Measurements from ENCODE around the gene TPRX2.
"Not testable (repeated sequence)": the region's sequence is repeated elsewhere in the genome, so short reads cannot be mapped to it uniquely, and the experiment has no call there.

Gene TPRX2

DNA sequence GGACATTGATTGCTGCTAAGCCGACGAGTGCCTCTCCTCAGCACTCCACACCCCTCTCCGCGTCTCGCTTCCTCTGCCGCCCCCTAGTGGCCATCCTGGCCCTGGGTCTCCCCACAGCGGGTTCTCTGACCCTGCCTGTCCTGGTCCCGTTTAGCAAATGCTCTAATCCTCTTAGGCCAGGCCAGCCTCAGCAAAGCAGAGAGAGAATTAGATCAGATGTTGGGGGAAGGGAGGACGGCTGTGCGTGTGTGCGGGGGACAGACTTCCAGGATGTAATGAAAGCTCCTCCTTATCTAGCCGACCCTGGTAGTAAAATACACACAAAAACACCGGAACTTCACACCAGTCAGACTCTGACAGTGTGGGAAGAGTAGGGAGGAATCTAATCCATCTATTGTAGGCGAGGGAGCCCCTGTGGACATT, 4.5 kb downstream of the TPRX2 start:
- no peaks in the 10 kb centered on the region for H3K9me3 ChIP-seq (ENCODE audit: control insufficient read depth, low read depth, low read length)
- no peaks in the 10 kb centered on the region for H3K36me3 ChIP-seq (ENCODE audit: control insufficient read depth, low read depth, low read length)
- no peak overlapping the region for H3K27ac ChIP-seq (ENCODE audit: low read length)
- H3K4me3 ChIP-seq (ENCODE audit: low read length) = no peak overlapping the region
- no peaks in the 10 kb centered on the region for H3K27me3 ChIP-seq (ENCODE audit: control insufficient read depth, insufficient read depth, low read length)
- H3K4me1 ChIP-seq (ENCODE audit: control insufficient read depth, low read depth, low read length) = peaks cover 5% of the 10 kb centered on the region
- no peak overlapping the region for H3K9ac ChIP-seq (ENCODE audit: low read length)

GRCh38 chr19:47865166-47865565, 6.1 kb downstream of the TPRX2 start:
- H3K27me3 ChIP-seq (ENCODE audit: control insufficient read depth, insufficient read depth, low read length) = no peaks in the 10 kb centered on the region
- H3K9me3 ChIP-seq (ENCODE audit: control insufficient read depth, low read depth, low read length) = no peaks in the 10 kb centered on the region
- H3K36me3 ChIP-seq (ENCODE audit: control insufficient read depth, low read depth, low read length) = no peaks in the 10 kb centered on the region
- H3K9ac ChIP-seq (ENCODE audit: low read length) = no peak overlapping the region
- H3K4me1 ChIP-seq (ENCODE audit: control insufficient read depth, low read depth, low read length) = peaks cover 5% of the 10 kb centered on the region
- no peak overlapping the region for H3K4me3 ChIP-seq (ENCODE audit: low read length)
- H3K27ac ChIP-seq (ENCODE audit: low read length) = no peak overlapping the region

DNA sequence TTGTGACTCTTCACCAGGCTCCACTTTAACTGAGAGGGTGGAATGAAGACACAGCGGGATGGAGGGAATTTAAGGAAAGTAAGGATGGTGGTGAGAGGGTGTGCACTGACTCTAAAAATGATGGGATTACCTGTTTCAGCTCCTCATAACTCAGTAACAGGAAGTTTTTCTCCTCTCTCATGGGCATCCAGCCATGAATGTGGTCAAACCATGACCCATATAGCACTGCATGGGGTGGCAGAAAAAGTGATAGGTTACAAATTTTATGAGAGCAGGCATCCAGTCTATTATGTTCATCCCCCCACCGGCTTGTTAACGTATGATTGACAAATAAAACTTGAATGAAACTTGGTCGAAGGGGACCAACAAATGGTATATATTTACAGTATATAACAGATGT, 19.9 kb downstream of the TPRX2 start:
- Histone ChIP-seq H3K36me3 (ENCODE audit: control insufficient read depth, low read depth, low read length) (no peaks in the 10 kb centered on the region), H3K4me1 (ENCODE audit: control insufficient read depth, low read depth, low read length) (no peaks in the 10 kb centered on the region), H3K9ac (ENCODE audit: low read length) (no peak overlapping the region), H3K27ac (ENCODE audit: low read length) (no peak overlapping the region), H3K9me3 (ENCODE audit: control insufficient read depth, low read depth, low read length) (no peaks in the 10 kb centered on the region), H3K27me3 (ENCODE audit: control insufficient read depth, insufficient read depth, low read length) (no peaks in the 10 kb centered on the region), H3K4me3 (ENCODE audit: low read length) (no peak overlapping the region)

GRCh38 chr19:47879385-47879784, 20.4 kb downstream of the TPRX2 start:
- not testable (repeated sequence) for H3K4me1 ChIP-seq (ENCODE audit: control insufficient read depth, low read depth, low read length); H3K4me3 ChIP-seq (ENCODE audit: low read length); H3K9me3 ChIP-seq (ENCODE audit: control insufficient read depth, low read depth, low read length); H3K27me3 ChIP-seq (ENCODE audit: control insufficient read depth, insufficient read depth, low read length); H3K27ac ChIP-seq (ENCODE audit: low read length); H3K36me3 ChIP-seq (ENCODE audit: control insufficient read depth, low read depth, low read length); H3K9ac ChIP-seq (ENCODE audit: low read length)

GRCh38 chr19:47881757-47882156, 22.7 kb downstream of the TPRX2 start:
- H3K9me3 ChIP-seq (ENCODE audit: control insufficient read depth, low read depth, low read length) = no peaks in the 10 kb centered on the region
- H3K9ac ChIP-seq (ENCODE audit: low read length) = no peak overlapping the region
- no peaks in the 10 kb centered on the region for H3K36me3 ChIP-seq (ENCODE audit: control insufficient read depth, low read depth, low read length)
- H3K27me3 ChIP-seq (ENCODE audit: control insufficient read depth, insufficient read depth, low read length) = no peaks in the 10 kb centered on the region
- H3K27ac ChIP-seq (ENCODE audit: low read length) = no peak overlapping the region
- no peaks in the 10 kb centered on the region for H3K4me1 ChIP-seq (ENCODE audit: control insufficient read depth, low read depth, low read length)
- no peak overlapping the region for H3K4me3 ChIP-seq (ENCODE audit: low read length)

- Histone ChIP-seq H3K4me3 (ENCODE audit: low read length) (no peak overlapping the region), H3K9me3 (ENCODE audit: control insufficient read depth, low read depth, low read length) (no peaks in the 10 kb centered on the region), H3K36me3 (ENCODE audit: control insufficient read depth, low read depth, low read length) (no peaks in the 10 kb centered on the region), H3K27ac (ENCODE audit: low read length) (no peak overlapping the region), H3K4me1 (ENCODE audit: control insufficient read depth, low read depth, low read length) (no peaks in the 10 kb centered on the region), H3K9ac (ENCODE audit: low read length) (no peak overlapping the region), H3K27me3 (ENCODE audit: control insufficient read depth, insufficient read depth, low read length) (no peaks in the 10 kb centered on the region)
Observed at GRCh38 chr19:47882890-47883289, 23.9 kb downstream of the TPRX2 start.

GRCh38 chr19:47885067-47885463, 26.0 kb downstream of the TPRX2 start:
- Histone ChIP-seq H3K36me3 (ENCODE audit: control insufficient read depth, low read depth, low read length) (no peaks in the 10 kb centered on the region), H3K4me1 (ENCODE audit: control insufficient read depth, low read depth, low read length) (no peaks in the 10 kb centered on the region), H3K9ac (ENCODE audit: low read length) (no peak overlapping the region), H3K9me3 (ENCODE audit: control insufficient read depth, low read depth, low read length) (no peaks in the 10 kb centered on the region), H3K27me3 (ENCODE audit: control insufficient read depth, insufficient read depth, low read length) (no peaks in the 10 kb centered on the region), H3K4me3 (ENCODE audit: low read length) (no peak overlapping the region), H3K27ac (ENCODE audit: low read length) (no peak overlapping the region)

- Histone ChIP-seq H3K4me3 (ENCODE audit: low read length) (no peak within 1 kb of the TSS), H3K36me3 (ENCODE audit: control insufficient read depth, low read depth, low read length) (no peaks in the 10 kb centered on the region), H3K9ac (ENCODE audit: low read length) (no peak within 1 kb of the TSS), H3K27ac (ENCODE audit: low read length) (no peak within 1 kb of the TSS), H3K9me3 (ENCODE audit: control insufficient read depth, low read depth, low read length) (no peaks in the 10 kb centered on the region), H3K4me1 (ENCODE audit: control insufficient read depth, low read depth, low read length) (no peaks in the 10 kb centered on the region), H3K27me3 (ENCODE audit: control insufficient read depth, insufficient read depth, low read length) (no peaks in the 10 kb centered on the region)
Observed at GRCh38 chr19:47886010-47886559, 27.1 kb downstream of the TPRX2 start, which contains the start of gene SULT2A1. SULT2A1 (minus strand) TSS chr19:47886315; CDS start chr19:47886257, 58 bp downstream.

DNA sequence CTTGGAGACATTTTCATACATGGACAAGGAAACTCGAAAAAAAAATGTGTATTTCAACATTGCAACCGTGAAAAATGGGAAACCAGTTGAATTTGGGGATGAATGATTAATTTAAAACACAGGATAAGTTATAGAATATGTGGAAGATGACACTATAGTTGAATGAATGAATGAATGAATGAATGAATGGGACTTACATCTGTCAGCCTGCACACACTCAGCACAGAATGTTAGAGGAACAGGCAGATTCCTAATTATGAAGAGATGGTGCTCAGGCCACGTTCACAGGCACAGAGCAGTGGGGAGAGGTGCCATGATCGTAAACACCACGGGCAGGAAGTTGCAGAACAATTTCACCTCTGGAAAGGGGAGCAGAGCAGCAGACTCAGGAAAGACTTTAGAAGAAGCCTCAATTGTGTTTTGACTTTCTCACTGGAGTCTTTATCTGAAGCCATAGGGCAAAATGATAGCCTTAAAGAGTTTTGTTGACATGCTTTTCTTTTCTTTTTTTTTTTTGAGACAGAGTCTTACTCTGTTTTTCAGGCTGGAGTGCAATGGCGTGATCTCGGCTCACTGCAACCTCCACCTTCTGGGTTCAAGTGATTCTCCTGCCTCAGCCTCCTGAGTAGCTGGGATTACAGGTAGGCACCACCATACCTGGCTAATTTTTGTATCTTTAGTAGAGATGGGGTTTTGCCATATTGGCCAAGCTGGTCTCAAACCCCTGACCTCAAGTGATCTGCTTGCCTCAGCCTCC, 32.0 kb downstream of the TPRX2 start:
- no peak overlapping the region for H3K27ac ChIP-seq (ENCODE audit: low read length)
- H3K9me3 ChIP-seq (ENCODE audit: control insufficient read depth, low read depth, low read length) = peaks cover 4% of the 10 kb centered on the region
- H3K4me3 ChIP-seq (ENCODE audit: low read length) = no peak overlapping the region
- H3K27me3 ChIP-seq (ENCODE audit: control insufficient read depth, insufficient read depth, low read length) = no peaks in the 10 kb centered on the region
- H3K9ac ChIP-seq (ENCODE audit: low read length) = no peak overlapping the region
- H3K4me1 ChIP-seq (ENCODE audit: control insufficient read depth, low read depth, low read length) = no peaks in the 10 kb centered on the region
- no peaks in the 10 kb centered on the region for H3K36me3 ChIP-seq (ENCODE audit: control insufficient read depth, low read depth, low read length)

DNA sequence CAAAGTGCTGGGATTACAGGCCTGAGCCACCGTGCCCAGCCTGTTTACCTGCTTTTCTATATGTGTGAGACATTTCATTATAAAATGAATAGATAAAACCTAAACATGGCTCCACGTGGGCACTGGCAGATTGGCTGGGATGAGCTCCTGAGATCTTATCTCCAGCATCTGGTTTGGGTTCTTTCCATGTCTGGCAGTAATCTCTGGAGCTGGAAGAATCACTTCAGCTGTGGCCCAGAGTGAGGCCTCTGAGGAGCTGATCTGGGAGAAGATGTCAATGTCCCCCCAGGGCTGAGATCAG, 32.5 kb downstream of the TPRX2 start:
- Histone ChIP-seq H3K36me3 (ENCODE audit: control insufficient read depth, low read depth, low read length) (no peaks in the 10 kb centered on the region), H3K9me3 (ENCODE audit: control insufficient read depth, low read depth, low read length) (peaks cover 4% of the 10 kb centered on the region), H3K27ac (ENCODE audit: low read length) (no peak overlapping the region), H3K4me3 (ENCODE audit: low read length) (no peak overlapping the region), H3K9ac (ENCODE audit: low read length) (no peak overlapping the region), H3K27me3 (ENCODE audit: control insufficient read depth, insufficient read depth, low read length) (no peaks in the 10 kb centered on the region), H3K4me1 (ENCODE audit: control insufficient read depth, low read depth, low read length) (no peaks in the 10 kb centered on the region)

- no peak overlapping the region for H3K4me3 ChIP-seq (ENCODE audit: low read length)
- H3K4me1 ChIP-seq (ENCODE audit: control insufficient read depth, low read depth, low read length) = no peaks in the 10 kb centered on the region
- H3K9ac ChIP-seq (ENCODE audit: low read length) = no peak overlapping the region
- no peak overlapping the region for H3K27ac ChIP-seq (ENCODE audit: low read length)
- peaks cover 4% of the 10 kb centered on the region for H3K9me3 ChIP-seq (ENCODE audit: control insufficient read depth, low read depth, low read length)
- H3K36me3 ChIP-seq (ENCODE audit: control insufficient read depth, low read depth, low read length) = no peaks in the 10 kb centered on the region
- H3K27me3 ChIP-seq (ENCODE audit: control insufficient read depth, insufficient read depth, low read length) = no peaks in the 10 kb centered on the region
Observed at GRCh38 chr19:47891923-47892666, 33.1 kb downstream of the TPRX2 start.
